Cardiac fibroblast (primary cell): ENCODE data around the gene STARD13.

Experiments used
- DNase-seq, 2 donors: peaks; one replicate each; pipeline versions ENCODE4 v3.0.0 to v3.0.0-alpha.2; 2010; ENCODE audit warnings: low read depth in 2 of 2
- H3K4me3 ChIP-seq, 2 donors: replicated peaks in 1 of 2; 1 replicate in 1 of 2; 2 replicates in 1 of 2; pipeline ENCODE4 v1.5.1; 2011; ENCODE audit warnings: low read depth in 2 of 2, low read length in 2 of 2, mild to moderate bottlenecking in 2 of 2, moderate library complexity in 1 of 2
- TF ChIP-seq, protein P1 (sequence below): IDR thresholded peaks from one replicate; pipeline ENCODE4 v1.5.1; 2011; ENCODE audit warnings: low read depth, mild to moderate bottlenecking, low read length, inconsistent platforms

The STARD13 gene

DNA sequence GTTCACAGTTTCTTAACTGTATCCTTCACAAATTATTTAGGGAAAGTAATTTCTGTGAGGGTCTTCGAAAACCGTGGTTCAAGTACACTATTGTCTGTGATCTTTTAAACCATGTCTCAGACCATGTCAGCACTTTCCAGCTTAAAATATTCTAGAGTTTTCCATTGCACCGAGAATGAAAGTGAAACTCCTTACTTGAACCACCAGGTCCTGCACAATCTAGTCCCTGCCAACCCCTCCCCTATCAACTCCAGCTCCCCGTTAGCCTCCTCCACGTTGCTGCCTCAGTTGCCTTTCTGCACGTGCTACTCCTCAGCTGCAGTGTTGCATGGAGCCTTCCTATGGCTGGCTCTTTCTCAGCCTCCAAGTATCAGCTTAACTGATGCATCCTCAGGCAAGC is 7.2 kb upstream of the STARD13 start:
- no peak for DNase-seq
- H3K4me3 ChIP-seq: peak overlapping the region in 1 of 2 donors; percentile 24
- TF ChIP-seq, protein P1, sequence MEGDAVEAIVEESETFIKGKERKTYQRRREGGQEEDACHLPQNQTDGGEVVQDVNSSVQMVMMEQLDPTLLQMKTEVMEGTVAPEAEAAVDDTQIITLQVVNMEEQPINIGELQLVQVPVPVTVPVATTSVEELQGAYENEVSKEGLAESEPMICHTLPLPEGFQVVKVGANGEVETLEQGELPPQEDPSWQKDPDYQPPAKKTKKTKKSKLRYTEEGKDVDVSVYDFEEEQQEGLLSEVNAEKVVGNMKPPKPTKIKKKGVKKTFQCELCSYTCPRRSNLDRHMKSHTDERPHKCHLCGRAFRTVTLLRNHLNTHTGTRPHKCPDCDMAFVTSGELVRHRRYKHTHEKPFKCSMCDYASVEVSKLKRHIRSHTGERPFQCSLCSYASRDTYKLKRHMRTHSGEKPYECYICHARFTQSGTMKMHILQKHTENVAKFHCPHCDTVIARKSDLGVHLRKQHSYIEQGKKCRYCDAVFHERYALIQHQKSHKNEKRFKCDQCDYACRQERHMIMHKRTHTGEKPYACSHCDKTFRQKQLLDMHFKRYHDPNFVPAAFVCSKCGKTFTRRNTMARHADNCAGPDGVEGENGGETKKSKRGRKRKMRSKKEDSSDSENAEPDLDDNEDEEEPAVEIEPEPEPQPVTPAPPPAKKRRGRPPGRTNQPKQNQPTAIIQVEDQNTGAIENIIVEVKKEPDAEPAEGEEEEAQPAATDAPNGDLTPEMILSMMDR: no peak

DNA sequence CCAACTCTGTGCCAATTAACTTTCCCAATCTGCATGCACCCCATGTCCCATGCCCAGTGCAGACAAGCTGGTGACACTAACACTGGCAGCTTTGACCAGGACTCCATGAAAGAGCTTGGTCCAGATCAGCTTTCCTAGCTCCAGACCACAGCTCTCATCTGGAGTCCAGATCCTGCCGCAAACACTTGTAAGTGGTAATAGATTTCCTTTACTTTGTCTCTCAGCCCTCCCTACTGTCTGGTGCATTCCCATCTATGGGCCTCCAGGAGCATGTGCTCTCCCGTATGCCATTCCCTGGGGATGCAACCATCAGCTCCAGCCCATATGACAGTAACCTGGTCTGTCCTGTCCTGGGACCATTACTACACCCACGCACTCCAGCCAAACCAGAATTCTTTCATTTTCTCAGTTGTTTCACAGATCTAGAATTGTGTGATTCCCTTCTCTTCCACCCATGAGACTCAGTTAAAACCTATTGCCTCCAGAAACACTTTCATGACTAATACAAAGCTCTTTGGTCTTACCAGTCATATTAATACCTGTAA is 4.9 kb upstream of the STARD13 start:
- DNase-seq: no peak
- TF ChIP-seq, protein P1: no peak
- no peak overlapping the region for H3K4me3 ChIP-seq

DNA sequence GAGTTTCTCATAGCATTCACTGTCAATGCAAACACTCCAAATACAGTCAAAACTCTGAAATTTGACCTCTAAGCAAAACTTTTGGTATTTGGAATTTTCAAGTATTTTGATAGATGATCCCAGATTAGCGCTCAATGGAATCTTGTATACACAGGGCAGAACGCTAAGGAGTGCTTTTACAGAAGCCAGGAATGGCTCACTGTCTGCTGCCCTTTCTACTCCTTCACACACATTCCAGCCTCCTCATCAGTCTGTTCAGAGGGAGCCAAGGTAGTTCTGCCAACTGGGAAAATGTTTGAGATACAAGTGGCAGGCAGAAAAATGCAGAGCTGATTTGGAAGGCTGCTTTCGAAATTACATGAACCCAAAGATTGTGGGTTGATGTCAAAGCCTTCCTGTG is 4.4 kb upstream of the STARD13 start:
- no peak overlapping the region for H3K4me3 ChIP-seq
- TF ChIP-seq, protein P1: no peak
- peak in 1 of 2 donors; percentile 45 for DNase-seq

DNA sequence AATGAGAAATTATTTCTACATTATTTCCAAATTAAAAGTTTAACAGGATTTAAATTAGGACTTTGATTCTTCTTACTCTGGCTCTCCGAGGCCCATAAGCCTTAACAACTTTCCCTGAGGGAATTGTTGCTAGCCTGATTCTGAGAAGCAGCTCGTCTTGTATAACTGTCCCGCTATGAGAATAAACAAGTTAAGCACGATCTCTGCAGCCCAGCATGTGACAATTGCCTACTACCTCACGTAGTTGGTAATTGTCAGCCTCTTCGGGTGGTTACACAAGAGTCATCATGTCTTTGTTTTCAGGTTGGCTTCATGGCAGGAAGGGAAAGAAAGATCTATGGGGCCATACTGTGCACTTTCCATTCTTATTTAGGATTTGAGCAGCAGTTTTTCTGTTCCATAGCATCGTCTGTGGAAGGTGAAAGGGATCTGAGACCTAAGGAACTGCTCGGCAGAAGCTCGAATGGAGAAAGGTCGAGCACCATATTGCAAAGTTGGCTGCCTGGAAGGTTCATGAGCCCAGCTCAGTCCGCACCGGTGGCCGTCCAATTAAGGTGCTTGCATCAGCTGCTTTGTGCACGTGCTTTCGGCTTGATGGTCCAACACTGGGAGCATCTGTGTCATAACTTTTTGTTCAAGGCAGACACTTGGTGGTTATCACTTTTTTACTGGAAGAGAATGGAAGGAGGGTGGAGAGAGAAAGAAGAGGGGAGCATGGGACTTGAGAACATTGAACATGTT is 1.8 kb upstream of the STARD13 start:
- DNase-seq: no peak
- TF ChIP-seq, protein P1: no peak
- no peak overlapping the region for H3K4me3 ChIP-seq

DNA sequence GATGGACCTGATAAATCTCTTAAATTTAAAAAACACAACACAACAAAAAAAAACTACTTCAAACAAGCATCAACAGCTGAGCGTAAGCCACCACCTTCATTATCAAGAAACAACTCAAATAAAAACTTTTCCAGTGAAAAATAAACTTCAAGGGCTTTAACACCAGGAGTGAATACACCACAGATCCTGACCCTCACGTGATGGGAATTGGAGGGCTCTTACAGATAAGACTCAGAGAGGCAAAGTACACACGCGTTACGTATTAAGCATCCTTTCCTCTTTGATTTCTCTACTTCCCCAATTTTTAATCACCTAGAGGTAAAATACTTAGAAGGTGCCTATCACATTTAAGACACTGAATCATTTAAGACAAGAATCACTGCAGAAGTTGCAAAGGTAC is 573 bp upstream of the STARD13 start:
- TF ChIP-seq, protein P1: no peak
- peak overlapping the region; percentile 43 to 68 for H3K4me3 ChIP-seq
- DNase-seq: peak in 1 of 2 donors; percentile 49

DNA sequence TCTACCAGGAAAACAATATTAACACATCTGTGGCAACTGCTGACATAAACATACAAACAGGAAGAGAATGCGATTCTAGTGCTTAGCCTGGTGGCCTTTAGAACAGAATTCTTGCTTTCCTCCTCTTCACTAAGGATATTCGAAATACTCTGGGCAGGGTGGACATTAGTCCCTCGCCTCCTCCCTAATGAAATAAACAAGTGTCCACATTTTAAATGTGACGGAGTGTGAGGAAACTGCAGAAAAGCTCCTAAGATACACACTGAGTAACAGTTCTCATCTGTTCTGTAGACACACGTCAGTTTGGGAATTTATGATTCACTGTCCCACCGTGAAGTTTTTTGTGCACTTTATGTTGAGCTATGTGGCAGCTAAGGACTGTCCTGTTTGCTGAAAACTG is 639 bp downstream of the STARD13 start:
- peak overlapping the region; percentile 68 to 81 for H3K4me3 ChIP-seq
- peak in 1 of 2 donors; percentile 70 for DNase-seq
- TF ChIP-seq, protein P1: no peak

DNA sequence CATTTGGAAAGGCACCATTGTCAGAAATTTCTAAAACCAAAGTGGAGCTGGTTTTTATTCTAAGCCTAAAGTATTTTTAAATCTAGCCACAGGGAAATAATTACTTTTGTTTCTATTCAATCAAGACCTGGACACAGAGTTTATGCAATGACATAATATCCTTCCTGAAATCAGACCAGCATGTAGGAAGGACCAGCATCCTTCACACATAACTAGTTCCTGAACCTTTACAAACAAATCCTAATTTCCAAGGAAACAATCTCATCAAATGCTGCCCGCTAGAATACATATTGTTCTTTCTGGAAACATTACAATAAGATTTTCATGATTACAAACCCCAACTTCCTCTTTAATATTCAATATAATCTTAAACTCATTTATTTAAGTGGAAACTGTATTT is 1.5 kb downstream of the STARD13 start:
- H3K4me3 ChIP-seq: peak overlapping the region; percentile 68 to 81
- TF ChIP-seq, protein P1: no peak
- DNase-seq: peak; percentile 69 to 75
